K562 (cell line): ENCODE data around the gene TXNRD2. TPM values are rescaled to one million over a fixed set of nuclear protein-coding genes. Genes with fewer than 3 reads are reported as not detected.

Source experiments
- EP300 ChIP-seq: IDR thresholded peaks from 2 replicates; pipeline ENCODE4 v1.6.1; 2012; ENCODE audit warnings: low read length, improper control_type of control experiment
- SETDB1 ChIP-seq: IDR thresholded peaks from one replicate; pipeline ENCODE4 v1.6.1; 2012; ENCODE audit warnings: low read length, control low read depth, inconsistent platforms
- TAF15 ChIP-seq: fragments of 200-400 bp; formaldehyde crosslinking; IDR thresholded peaks from 2 replicates; pipeline ENCODE4 v1.6.1; 2017; ENCODE audit warnings: mild to moderate bottlenecking, low read depth, low read length, moderate library complexity
- TAF9B ChIP-seq: fragments of 450-650 bp; IDR thresholded peaks from 2 replicates; pipeline ENCODE4 v1.6.1; 2018; ENCODE audit warnings: mild to moderate bottlenecking; ENCODE audit not compliant: partially characterized antibody
- polyA plus RNA-seq, 8 experiments: library from polyadenylated mRNA; depleted of rRNA in 4 of 8; stranded (reverse) in 5 of 8; unstranded in 3 of 8; fragments of >200 nt; fragmentation: Nextera tagmentation in 2 of 8; fragmentation: Illumina TruSeq in 1 of 8; extraction: Ambion mirVana in 2 of 8; extraction: Trizol in 1 of 8; gene quantifications; 2 replicates each; pipeline versions ENCODE4 v1.2.1 to v1.2.3, GENCODE V29; 2011 to 2014; ENCODE audit warnings: inconsistent platforms in 1 of 8, missing spikeins in 1 of 8
- total RNA-seq, 7 experiments: library from RNA; depleted of rRNA in 6 of 7; stranded (reverse); fragments of >200 nt in 6 of 7; fragmentation: Illumina TruSeq in 2 of 7; extraction: Trizol in 2 of 7; gene quantifications; 2 replicates each; pipeline versions ENCODE4 v1.2.1 to v1.2.3, GENCODE V29; 2011 to 2021; ENCODE audit warnings: low replicate concordance in 1 of 7
- TF ChIP-seq, protein P1 (sequence below): fragments of 200-600 bp; sonication (generic); IDR thresholded peaks from one replicate; pipeline ENCODE4 v1.6.1; 2012; ENCODE audit warnings: mild to moderate bottlenecking, low read depth, low read length, inconsistent platforms
- TF ChIP-seq, protein P2 (sequence below): fragments of 450-650 bp; formaldehyde crosslinking; IDR thresholded peaks from 2 replicates; pipeline ENCODE4 v1.4.0; 2020; ENCODE audit warnings: mild to moderate bottlenecking, mixed read lengths
- TF ChIP-seq, protein P3 (sequence below): IDR thresholded peaks from 3 replicates; pipeline ENCODE4 v1.6.1; 2011; ENCODE audit warnings: borderline replicate concordance, mild to moderate bottlenecking, moderate library complexity; ENCODE audit not compliant: insufficient read length; ENCODE audit errors: extremely low read depth

The TXNRD2 gene
- total and polyA plus RNA-seq, 9 of the 15 experiments (the other 6 are each of a cell fraction or from before 2014, with no cell fraction given) = 3.3 to 80.2 (median 49.4) TPM

DNA sequence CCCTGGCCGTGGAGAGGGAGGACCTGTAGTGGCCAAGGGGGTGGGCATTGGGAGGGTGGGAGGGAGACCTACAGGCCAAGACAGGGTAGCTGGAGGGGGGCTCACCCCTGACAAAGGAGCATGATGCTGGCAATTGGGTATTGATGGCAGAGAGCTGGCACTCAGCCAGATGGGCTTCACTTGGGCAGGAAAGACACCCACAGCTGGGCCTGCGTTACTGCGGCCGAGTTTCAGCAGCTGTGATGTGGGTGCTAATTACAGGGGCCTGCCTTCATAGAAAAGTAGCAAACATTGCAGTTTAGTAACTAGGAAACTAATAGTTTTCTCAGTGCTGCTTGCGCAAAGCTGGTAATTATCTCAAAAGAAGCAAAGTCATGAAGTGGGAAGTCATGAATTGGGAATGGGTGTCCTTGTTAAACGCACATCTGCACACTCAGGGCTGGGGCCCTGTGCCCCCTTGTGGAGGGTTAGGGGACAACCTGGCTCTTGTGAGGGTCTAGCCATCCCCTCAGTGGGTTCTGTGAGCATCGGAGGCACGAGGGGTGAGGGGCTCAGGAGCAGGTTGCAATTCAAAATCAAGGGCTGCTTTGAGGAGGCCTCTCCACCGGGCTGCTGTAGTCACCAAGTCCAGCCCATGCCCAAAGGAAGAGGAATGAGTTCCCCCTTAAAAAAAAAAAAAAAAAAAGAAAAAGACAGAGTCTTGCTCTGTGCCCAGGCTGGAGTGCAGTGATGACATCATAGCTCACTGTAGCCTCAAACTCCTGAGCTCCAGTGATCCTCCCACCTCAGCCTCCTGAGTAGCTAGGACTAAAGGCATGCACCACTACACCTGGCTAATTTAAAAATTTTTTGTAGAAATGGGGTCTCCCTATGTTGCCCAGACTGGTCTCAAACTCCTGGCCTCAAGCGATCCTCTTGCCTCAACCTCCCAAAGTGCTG is 24.4 kb upstream of the TXNRD2 start (continued):
- TF ChIP-seq, protein P1, sequence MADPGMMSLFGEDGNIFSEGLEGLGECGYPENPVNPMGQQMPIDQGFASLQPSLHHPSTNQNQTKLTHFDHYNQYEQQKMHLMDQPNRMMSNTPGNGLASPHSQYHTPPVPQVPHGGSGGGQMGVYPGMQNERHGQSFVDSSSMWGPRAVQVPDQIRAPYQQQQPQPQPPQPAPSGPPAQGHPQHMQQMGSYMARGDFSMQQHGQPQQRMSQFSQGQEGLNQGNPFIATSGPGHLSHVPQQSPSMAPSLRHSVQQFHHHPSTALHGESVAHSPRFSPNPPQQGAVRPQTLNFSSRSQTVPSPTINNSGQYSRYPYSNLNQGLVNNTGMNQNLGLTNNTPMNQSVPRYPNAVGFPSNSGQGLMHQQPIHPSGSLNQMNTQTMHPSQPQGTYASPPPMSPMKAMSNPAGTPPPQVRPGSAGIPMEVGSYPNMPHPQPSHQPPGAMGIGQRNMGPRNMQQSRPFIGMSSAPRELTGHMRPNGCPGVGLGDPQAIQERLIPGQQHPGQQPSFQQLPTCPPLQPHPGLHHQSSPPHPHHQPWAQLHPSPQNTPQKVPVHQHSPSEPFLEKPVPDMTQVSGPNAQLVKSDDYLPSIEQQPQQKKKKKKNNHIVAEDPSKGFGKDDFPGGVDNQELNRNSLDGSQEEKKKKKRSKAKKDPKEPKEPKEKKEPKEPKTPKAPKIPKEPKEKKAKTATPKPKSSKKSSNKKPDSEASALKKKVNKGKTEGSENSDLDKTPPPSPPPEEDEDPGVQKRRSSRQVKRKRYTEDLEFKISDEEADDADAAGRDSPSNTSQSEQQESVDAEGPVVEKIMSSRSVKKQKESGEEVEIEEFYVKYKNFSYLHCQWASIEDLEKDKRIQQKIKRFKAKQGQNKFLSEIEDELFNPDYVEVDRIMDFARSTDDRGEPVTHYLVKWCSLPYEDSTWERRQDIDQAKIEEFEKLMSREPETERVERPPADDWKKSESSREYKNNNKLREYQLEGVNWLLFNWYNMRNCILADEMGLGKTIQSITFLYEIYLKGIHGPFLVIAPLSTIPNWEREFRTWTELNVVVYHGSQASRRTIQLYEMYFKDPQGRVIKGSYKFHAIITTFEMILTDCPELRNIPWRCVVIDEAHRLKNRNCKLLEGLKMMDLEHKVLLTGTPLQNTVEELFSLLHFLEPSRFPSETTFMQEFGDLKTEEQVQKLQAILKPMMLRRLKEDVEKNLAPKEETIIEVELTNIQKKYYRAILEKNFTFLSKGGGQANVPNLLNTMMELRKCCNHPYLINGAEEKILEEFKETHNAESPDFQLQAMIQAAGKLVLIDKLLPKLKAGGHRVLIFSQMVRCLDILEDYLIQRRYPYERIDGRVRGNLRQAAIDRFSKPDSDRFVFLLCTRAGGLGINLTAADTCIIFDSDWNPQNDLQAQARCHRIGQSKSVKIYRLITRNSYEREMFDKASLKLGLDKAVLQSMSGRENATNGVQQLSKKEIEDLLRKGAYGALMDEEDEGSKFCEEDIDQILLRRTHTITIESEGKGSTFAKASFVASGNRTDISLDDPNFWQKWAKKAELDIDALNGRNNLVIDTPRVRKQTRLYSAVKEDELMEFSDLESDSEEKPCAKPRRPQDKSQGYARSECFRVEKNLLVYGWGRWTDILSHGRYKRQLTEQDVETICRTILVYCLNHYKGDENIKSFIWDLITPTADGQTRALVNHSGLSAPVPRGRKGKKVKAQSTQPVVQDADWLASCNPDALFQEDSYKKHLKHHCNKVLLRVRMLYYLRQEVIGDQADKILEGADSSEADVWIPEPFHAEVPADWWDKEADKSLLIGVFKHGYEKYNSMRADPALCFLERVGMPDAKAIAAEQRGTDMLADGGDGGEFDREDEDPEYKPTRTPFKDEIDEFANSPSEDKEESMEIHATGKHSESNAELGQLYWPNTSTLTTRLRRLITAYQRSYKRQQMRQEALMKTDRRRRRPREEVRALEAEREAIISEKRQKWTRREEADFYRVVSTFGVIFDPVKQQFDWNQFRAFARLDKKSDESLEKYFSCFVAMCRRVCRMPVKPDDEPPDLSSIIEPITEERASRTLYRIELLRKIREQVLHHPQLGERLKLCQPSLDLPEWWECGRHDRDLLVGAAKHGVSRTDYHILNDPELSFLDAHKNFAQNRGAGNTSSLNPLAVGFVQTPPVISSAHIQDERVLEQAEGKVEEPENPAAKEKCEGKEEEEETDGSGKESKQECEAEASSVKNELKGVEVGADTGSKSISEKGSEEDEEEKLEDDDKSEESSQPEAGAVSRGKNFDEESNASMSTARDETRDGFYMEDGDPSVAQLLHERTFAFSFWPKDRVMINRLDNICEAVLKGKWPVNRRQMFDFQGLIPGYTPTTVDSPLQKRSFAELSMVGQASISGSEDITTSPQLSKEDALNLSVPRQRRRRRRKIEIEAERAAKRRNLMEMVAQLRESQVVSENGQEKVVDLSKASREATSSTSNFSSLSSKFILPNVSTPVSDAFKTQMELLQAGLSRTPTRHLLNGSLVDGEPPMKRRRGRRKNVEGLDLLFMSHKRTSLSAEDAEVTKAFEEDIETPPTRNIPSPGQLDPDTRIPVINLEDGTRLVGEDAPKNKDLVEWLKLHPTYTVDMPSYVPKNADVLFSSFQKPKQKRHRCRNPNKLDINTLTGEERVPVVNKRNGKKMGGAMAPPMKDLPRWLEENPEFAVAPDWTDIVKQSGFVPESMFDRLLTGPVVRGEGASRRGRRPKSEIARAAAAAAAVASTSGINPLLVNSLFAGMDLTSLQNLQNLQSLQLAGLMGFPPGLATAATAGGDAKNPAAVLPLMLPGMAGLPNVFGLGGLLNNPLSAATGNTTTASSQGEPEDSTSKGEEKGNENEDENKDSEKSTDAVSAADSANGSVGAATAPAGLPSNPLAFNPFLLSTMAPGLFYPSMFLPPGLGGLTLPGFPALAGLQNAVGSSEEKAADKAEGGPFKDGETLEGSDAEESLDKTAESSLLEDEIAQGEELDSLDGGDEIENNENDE = no peak
- TF ChIP-seq, protein P2, sequence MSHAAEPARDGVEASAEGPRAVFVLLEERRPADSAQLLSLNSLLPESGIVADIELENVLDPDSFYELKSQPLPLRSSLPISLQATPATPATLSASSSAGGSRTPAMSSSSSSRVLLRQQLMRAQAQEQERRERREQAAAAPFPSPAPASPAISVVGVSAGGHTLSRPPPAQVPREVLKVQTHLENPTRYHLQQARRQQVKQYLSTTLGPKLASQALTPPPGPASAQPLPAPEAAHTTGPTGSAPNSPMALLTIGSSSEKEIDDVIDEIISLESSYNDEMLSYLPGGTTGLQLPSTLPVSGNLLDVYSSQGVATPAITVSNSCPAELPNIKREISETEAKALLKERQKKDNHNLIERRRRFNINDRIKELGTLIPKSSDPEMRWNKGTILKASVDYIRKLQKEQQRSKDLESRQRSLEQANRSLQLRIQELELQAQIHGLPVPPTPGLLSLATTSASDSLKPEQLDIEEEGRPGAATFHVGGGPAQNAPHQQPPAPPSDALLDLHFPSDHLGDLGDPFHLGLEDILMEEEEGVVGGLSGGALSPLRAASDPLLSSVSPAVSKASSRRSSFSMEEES (CRISPR knock-in tag) = no peak
- TF ChIP-seq EP300 (no peak), SETDB1 (no peak), TAF15 (no peak), TAF9B (no peak)
- TF ChIP-seq, protein P3, sequence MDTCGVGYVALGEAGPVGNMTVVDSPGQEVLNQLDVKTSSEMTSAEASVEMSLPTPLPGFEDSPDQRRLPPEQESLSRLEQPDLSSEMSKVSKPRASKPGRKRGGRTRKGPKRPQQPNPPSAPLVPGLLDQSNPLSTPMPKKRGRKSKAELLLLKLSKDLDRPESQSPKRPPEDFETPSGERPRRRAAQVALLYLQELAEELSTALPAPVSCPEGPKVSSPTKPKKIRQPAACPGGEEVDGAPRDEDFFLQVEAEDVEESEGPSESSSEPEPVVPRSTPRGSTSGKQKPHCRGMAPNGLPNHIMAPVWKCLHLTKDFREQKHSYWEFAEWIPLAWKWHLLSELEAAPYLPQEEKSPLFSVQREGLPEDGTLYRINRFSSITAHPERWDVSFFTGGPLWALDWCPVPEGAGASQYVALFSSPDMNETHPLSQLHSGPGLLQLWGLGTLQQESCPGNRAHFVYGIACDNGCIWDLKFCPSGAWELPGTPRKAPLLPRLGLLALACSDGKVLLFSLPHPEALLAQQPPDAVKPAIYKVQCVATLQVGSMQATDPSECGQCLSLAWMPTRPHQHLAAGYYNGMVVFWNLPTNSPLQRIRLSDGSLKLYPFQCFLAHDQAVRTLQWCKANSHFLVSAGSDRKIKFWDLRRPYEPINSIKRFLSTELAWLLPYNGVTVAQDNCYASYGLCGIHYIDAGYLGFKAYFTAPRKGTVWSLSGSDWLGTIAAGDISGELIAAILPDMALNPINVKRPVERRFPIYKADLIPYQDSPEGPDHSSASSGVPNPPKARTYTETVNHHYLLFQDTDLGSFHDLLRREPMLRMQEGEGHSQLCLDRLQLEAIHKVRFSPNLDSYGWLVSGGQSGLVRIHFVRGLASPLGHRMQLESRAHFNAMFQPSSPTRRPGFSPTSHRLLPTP = no peak
